ENCODE measurements around the gene ABCB11. TPM values are rescaled to one million over a fixed set of nuclear protein-coding genes. Genes with fewer than 3 reads are reported as not detected.

ABCB11 gene
- total and polyA plus RNA-seq, 2 donors (not counting 3 experiments of a cell fraction or from before 2014, with no cell fraction given): 0.22 to 0.44 TPM

DNA sequence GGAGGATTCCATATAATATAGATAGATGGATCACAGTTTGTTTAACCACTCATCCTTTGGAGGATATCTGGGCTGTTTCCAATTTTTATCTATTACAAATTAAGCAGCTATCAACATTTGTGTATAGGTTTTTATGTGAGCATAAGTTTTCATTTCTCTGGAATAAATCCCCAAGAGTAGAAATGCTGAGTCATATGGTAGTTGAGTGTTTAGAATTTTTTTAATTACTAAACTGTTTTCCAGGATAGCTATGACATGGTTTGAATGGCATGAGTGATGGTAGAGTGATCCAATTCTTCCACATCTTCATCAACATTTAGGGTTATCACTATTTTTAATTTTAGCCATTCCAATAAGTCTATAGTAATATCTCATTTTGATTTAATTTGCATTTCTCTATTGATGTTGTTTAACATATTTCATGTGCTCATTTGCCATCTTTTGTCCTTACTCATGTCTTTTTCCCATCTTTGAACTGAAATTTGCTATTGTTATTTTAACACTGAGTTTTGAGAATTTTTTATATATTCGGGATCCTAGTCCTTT is 31.4 kb downstream of the ABCB11 start:
- H3K9ac ChIP-seq (replicated peaks; ENCODE audit: extremely low read depth, insufficient read depth, low read length): peak overlapping the region; percentile 96
- H3K27ac ChIP-seq (ENCODE audit: insufficient read depth, low read depth, low read length): peak overlapping the region; percentile 100
- TF ChIP-seq POLR2A (IDR thresholded peaks at IDR 0.05; ENCODE audit: low read depth, low read length): no peak
- peak; percentile 7 for TF ChIP-seq JUN (IDR thresholded peaks at IDR 0.05; ENCODE audit: borderline replicate concordance, insufficient read depth, insufficient read length, low read depth)
- H3K9me3 ChIP-seq (replicated peaks; ENCODE audit: control insufficient read depth, insufficient read depth, low read length): no peaks in the 10 kb centered on the region
- intact Hi-C loops (cut with micrococcal nuclease) (no loop called here), dilution Hi-C loops (cut with MboI; ENCODE audit: extremely low pct_ligation_motif_present, low sequenced_read_pairs) (no loop called here)
- H3K27me3 ChIP-seq (ENCODE audit: control insufficient read depth in 2 of 2, insufficient read depth in 2 of 2, low read length in 2 of 2): no peaks in the 10 kb centered on the region
- H3K4me1 ChIP-seq (ENCODE audit: control insufficient read depth, extremely low read depth, insufficient read depth, low read length): peaks cover 82% of the 10 kb centered on the region
- ChIA-PET POLR2A (no interaction called here), CTCF (interaction anchor here (1.1 to 2.2 kb wide), 6 partner anchors 8 to 132 kb away, joined by 3 to 13 read pairs (median 4); no protein-coding TSS in a partner anchor)
- H3K4me2 ChIP-seq (ENCODE audit: insufficient read depth, low read length): peak overlapping the region; percentile 18
- no peak overlapping the region for H2AFZ ChIP-seq (ENCODE audit: low read depth, low read length)
- no peaks in the 10 kb centered on the region for H3K9me1 ChIP-seq (replicated peaks; ENCODE audit: control insufficient read depth, extremely low read depth, insufficient read depth, low read length)
- H4K20me1 ChIP-seq (replicated peaks; ENCODE audit: control insufficient read depth, extremely low read depth, insufficient read depth, low read length): no peaks in the 10 kb centered on the region
- no peaks in the 10 kb centered on the region for H3K36me3 ChIP-seq (ENCODE audit: control insufficient read depth in 2 of 2, extremely low read depth in 1 of 2, insufficient read depth in 2 of 2, low read length in 2 of 2)
- DNase-seq (ENCODE audit: low read depth, low spot score) (peak; percentile 47), FAIRE-seq (no peak)
- no peaks in the 10 kb centered on the region for H3K79me2 ChIP-seq (ENCODE audit: control insufficient read depth, insufficient read depth, low read length)
- H3K4me3 ChIP-seq (replicated peaks in 1 of 3; ENCODE audit: insufficient read depth in 1 of 3, low read depth in 1 of 3, low read length in 3 of 3): no peak overlapping the region
- BruUV-seq (replicated peaks): no TSS peak

DNA sequence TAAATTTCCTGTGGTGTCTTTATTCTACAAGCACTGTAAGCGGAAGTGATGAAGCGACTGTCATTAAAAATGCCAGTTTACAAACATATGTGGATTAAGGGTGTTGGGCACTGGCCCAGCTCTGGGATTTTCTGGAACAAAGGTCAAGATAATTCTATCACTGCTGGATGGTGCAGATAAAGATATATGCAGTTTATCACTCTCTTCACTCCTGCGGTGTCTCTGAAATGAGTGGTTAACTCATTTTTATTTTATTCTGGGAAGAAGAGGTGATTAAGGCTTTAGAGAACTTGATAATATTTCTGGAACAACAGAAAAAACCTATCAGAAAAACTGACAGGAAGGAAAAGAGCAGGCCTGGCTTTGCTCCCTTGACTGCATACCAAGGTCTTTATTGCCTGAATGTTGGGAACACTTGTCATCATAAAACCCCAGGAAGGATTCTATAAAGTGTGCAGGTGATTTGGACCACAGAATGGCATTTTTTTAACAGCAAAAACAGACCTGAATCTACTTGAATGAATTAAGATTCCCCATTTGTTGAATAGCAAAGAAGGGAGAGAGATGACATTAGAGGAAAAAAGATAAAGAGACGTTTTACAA is 32.4 kb downstream of the ABCB11 start:
- H3K27ac ChIP-seq (ENCODE audit: insufficient read depth, low read depth, low read length): peak overlapping the region; percentile 100
- H3K4me3 ChIP-seq (replicated peaks in 1 of 3; ENCODE audit: insufficient read depth in 1 of 3, low read depth in 1 of 3, low read length in 3 of 3): no peak overlapping the region
- TF ChIP-seq, protein P1, sequence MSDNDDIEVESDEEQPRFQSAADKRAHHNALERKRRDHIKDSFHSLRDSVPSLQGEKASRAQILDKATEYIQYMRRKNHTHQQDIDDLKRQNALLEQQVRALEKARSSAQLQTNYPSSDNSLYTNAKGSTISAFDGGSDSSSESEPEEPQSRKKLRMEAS (IDR thresholded peaks at IDR 0.05; ENCODE audit: insufficient read depth, insufficient read length): no peak
- TF ChIP-seq GATA2 (IDR thresholded peaks at IDR 0.05; ENCODE audit: insufficient read depth, insufficient read length, low read depth, low read length): peak; percentile 59
- peak; percentile 56 for DNase-seq (ENCODE audit: low read depth, low spot score)
- peak overlapping the region; percentile 18 for H3K4me2 ChIP-seq (ENCODE audit: insufficient read depth, low read length)
- H3K36me3 ChIP-seq (ENCODE audit: control insufficient read depth in 2 of 2, extremely low read depth in 1 of 2, insufficient read depth in 2 of 2, low read length in 2 of 2): no peaks in the 10 kb centered on the region
- dilution Hi-C loops (cut with MboI; ENCODE audit: extremely low pct_ligation_motif_present, low sequenced_read_pairs): no loop called here
- intact Hi-C loops (cut with micrococcal nuclease): no loop called here
- H3K9ac ChIP-seq (replicated peaks; ENCODE audit: extremely low read depth, insufficient read depth, low read length): peak overlapping the region; percentile 21
- no peak overlapping the region for H2AFZ ChIP-seq (ENCODE audit: low read depth, low read length)
- no TSS peak for BruUV-seq (replicated peaks)
- CTCF ChIA-PET: interaction anchor here (0.7 to 2.2 kb wide), 3 partner anchors 111 to 133 kb away, joined by 4 to 6 read pairs (median 4); no protein-coding TSS in a partner anchor
- FAIRE-seq: peak; percentile 55
- POLR2A ChIA-PET: no interaction called here
- no peaks in the 10 kb centered on the region for H3K27me3 ChIP-seq (ENCODE audit: control insufficient read depth in 2 of 2, insufficient read depth in 2 of 2, low read length in 2 of 2)
- H3K9me1 ChIP-seq (replicated peaks; ENCODE audit: control insufficient read depth, extremely low read depth, insufficient read depth, low read length): no peaks in the 10 kb centered on the region
- peaks cover 92% of the 10 kb centered on the region for H3K4me1 ChIP-seq (ENCODE audit: control insufficient read depth, extremely low read depth, insufficient read depth, low read length)
- H3K79me2 ChIP-seq (ENCODE audit: control insufficient read depth, insufficient read depth, low read length): no peaks in the 10 kb centered on the region
- no peaks in the 10 kb centered on the region for H3K9me3 ChIP-seq (replicated peaks; ENCODE audit: control insufficient read depth, insufficient read depth, low read length)
- no peaks in the 10 kb centered on the region for H4K20me1 ChIP-seq (replicated peaks; ENCODE audit: control insufficient read depth, extremely low read depth, insufficient read depth, low read length)

All from endothelial cell of umbilical vein (primary cell).